ENCODE measurements around the gene TPCN1.

TPCN1 gene

GRCh38 chr12:113333877-113334785 lies 112.9 kb downstream of the TPCN1 start:
- DNase-seq (ENCODE audit: low read depth, low spot score), result no peak

GRCh38 chr12:113334786-113335539 lies 113.7 kb downstream of the TPCN1 start, which contains the start of gene SLC8B1:
SLC8B1 (minus strand) TSS chr12:113335109; CDS start chr12:113332878, 2,231 bp downstream.
- DNase-seq (ENCODE audit: low read depth, low spot score), result peak; percentile 37

GRCh38 chr12:113339540-113339939 lies 118.3 kb downstream of the TPCN1 start:
- no peak for DNase-seq (ENCODE audit: low read depth, low spot score)

- DNase-seq (ENCODE audit: low read depth, low spot score), result no peak
Observed at GRCh38 chr12:113340061-113340460, 118.8 kb downstream of the TPCN1 start.

- DNase-seq (ENCODE audit: low read depth, low spot score), result no peak
Observed at GRCh38 chr12:113341535-113341934, 120.3 kb downstream of the TPCN1 start.

GRCh38 chr12:113345318-113345717 lies 124.1 kb downstream of the TPCN1 start:
- DNase-seq (ENCODE audit: low read depth, low spot score), result no peak

- DNase-seq (ENCODE audit: low read depth, low spot score), result no peak
Observed at GRCh38 chr12:113346353-113346752, 125.1 kb downstream of the TPCN1 start.

- no peak for DNase-seq (ENCODE audit: low read depth, low spot score)
Observed at GRCh38 chr12:113347107-113347506, 125.8 kb downstream of the TPCN1 start.

GRCh38 chr12:113347892-113348291 lies 126.6 kb downstream of the TPCN1 start:
- no peak for DNase-seq (ENCODE audit: low read depth, low spot score)
